Measurements from ENCODE around the gene CRIM1.

DNA sequence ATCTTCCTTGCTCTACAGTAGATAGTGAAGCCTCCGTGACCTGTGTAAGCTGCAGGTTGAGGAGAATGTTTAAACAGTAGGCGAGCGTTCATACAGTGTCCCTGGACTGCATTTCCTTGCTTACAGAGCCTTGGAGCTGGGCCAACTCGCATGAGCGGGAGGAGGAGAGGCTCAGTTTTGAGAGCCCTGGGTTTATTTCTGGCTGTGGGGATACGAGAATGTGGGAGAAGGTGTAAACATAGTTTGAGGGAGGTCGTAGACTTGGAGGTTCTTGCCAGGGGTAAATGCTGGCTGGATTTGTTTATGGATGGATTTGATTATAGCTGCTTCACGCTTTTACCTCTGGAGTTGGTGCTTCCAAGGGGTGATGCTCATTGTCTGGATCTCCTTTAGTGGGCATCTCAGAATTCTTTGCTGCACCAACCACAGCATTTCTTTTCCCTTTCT is 20.8 kb downstream of the CRIM1 start:
- TF ChIP-seq PREB (CRISPR knock-in tag; IDR thresholded peaks at IDR 0.05; ENCODE audit: borderline replicate concordance) (no peak), NR2C2 (CRISPR knock-in tag; IDR thresholded peaks at IDR 0.05) (no peak), NFYB (CRISPR knock-in tag; conservative IDR thresholded peaks at IDR 0.05; ENCODE audit: low read depth) (no peak), ESRRA (CRISPR knock-in tag; IDR thresholded peaks at IDR 0.05; ENCODE audit: borderline replicate concordance) (no peak), ZNF219 (CRISPR knock-in tag; IDR thresholded peaks at IDR 0.05; ENCODE audit: borderline replicate concordance) (no peak), E2F1 (CRISPR knock-in tag; IDR thresholded peaks at IDR 0.05) (no peak)
- TF ChIP-seq, protein P1, sequence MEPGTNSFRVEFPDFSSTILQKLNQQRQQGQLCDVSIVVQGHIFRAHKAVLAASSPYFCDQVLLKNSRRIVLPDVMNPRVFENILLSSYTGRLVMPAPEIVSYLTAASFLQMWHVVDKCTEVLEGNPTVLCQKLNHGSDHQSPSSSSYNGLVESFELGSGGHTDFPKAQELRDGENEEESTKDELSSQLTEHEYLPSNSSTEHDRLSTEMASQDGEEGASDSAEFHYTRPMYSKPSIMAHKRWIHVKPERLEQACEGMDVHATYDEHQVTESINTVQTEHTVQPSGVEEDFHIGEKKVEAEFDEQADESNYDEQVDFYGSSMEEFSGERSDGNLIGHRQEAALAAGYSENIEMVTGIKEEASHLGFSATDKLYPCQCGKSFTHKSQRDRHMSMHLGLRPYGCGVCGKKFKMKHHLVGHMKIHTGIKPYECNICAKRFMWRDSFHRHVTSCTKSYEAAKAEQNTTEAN (CRISPR knock-in tag; IDR thresholded peaks at IDR 0.05): no peak
